Suppressor macrophage (primary cell): ENCODE measurements around the gene NEU2.

ENCODE experiments used
- DNase-seq, 4 experiments: peaks; one replicate each; pipeline ENCODE4 v3.0.0-alpha.2; 2020 to 2022
- total RNA-seq, 17 experiments: gene quantifications; one replicate each; lab custom pipeline; 2026; ENCODE audit warnings: mixed read lengths in 6 of 17, inconsistent platforms in 3 of 17; lab: John Stamatoyannopoulos, UW

Gene NEU2
- total RNA-seq: 0 to 0.55 (median 0) reads per million in 17 experiments

DNA sequence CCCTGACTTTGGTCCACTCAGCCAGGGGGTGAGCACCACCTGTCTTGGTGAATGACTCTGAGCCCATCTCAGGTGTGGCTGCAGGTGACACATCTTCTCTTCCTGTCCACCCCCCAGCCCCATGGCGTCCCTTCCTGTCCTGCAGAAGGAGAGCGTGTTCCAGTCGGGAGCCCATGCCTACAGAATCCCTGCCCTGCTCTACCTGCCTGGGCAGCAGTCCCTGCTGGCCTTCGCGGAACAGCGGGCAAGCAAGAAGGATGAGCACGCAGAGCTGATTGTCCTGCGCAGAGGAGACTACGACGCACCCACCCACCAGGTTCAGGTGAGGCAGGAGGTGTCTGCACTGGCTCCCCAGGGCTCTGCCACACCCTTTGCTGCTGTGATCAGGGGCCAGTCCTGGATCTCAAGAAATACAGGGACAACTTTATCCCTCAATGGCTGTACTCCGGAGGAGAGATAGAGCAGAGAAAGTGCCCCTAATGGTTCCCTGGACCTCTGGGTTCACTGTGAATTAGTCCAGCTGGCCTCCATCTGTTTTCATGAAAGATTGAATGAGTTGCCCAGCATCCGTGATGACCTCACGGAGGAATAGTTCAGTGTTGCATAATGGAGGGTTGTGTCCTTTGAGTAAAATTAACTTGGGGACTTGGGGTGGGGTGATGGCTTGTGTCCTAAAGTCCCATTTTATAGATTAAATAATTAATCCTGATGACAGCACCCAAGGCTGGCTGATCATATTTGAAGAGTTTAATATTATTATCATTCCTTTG lies at the start of gene NEU2:
Gene NEU2, plus strand, starts transcription at position 122 of the 770 bp plus-strand sequence. Its CDS starts 0 bp downstream, at position 122.
- no peak for DNase-seq

DNA sequence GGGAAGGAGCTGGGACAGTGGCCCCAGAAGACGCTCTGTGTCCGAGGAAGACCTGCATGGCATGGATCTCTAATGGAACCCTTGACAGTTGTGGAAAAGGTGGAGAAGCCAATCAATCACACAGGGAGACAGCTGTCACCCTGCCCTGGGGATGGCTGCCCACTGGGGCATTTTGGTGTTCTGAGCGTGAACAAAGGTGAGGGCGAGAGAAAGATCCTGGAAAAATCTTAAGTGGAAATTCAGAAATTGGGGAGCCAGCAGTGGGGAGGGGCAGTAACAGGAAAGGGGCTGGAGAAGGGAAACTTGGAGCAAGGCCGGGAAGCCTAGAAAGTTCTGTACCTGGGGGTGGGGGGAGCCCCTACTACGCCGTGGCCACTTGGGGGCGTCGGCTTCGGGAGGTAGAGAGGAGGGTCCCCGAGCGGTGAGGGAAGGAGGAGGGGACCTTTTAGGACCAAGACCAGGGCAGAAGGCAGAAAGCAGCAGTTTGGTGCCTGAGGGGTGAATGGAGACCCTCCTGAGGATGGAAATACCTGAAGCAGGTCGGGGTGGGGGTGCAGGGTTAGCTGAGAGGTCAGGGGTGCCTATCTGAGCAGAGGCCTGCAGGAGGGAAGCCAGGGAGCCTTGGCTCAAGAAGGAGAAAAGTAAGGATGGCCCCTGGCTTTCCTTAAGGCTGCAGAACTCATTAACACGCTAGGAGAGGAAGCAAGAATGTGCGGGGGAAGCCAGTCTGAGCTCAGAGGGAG lies 49.4 kb upstream of the NEU2 start:
- peak in 1 of 4 experiments; percentile 18 for DNase-seq

DNA sequence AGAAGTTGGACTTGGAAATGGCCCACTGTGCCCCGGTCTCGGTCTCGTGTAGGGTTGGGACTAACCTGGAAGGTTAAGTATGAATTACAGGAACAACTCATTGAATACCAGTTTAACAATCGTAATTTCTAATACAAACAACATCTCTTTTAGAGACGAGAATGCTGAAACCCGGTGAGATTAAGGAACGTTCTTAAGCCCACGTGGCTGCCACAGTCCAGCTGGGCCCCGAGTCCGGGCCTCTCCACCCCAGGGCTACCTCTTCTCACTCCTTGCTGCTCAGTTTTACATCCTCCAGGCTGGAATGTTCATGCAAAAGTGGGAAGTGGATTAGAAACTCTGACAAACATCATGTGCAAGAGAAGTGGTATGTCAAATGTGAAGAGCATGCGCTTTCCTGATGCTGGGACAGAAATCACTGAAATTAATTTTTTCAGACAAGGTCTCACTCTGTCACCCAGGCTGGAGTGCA lies 48.8 kb upstream of the NEU2 start:
- no peak for DNase-seq

DNA sequence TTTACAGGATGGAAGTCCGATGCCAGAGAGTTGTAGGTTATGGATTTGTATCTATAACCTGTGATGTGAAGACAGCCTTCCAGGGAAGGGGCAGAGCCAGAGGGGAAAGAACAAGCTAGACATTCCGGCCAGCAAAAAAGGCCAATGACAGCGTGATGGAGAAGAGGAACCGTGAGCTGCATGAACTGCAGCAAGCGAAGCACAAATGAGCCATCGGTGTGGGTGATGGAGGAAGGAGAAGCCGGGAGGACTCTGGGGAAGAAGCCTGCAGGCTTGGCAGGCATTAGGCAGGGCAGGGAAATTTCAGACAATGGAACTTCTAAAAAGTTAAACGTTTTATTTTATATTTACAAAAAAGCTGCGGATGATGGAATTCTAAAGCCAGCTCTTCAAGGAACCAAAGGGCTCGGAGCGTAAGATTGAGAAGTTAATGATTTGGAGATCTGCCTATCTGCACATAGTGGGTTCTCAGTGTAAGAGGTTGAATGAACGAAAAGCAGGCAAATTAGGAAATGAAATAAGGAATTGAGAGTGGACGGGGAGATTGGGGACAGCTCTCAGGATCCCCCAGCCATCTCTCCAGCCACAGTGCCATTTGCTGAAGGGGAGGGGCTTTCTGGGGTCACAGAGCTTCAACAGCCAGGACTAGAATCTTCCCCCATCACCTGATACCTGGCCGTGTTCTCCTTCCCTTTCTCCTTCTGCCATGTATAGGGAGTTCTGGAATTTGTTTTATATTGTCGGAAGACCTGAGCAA lies 47.8 kb upstream of the NEU2 start:
- DNase-seq: peak; percentile 28 to 59 (median 51)

DNA sequence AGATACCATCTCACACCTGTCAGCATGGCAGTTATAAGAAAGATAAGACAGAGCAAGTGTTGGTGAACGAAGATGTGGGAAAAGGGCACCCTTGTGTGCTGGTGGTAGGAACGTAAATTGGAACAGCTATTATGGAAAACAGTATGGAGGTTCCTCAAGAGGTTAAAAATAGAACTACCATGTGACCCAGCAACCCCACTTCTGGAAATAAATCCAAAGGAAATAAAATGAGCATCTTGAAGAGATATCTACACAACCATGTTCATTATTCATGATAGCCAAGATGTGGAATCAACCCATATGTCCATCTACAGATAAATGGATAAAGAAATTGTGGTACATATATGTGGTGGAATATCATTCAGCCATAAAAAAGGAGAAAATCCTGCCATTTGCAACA lies 46.3 kb upstream of the NEU2 start:
- DNase-seq: no peak

DNA sequence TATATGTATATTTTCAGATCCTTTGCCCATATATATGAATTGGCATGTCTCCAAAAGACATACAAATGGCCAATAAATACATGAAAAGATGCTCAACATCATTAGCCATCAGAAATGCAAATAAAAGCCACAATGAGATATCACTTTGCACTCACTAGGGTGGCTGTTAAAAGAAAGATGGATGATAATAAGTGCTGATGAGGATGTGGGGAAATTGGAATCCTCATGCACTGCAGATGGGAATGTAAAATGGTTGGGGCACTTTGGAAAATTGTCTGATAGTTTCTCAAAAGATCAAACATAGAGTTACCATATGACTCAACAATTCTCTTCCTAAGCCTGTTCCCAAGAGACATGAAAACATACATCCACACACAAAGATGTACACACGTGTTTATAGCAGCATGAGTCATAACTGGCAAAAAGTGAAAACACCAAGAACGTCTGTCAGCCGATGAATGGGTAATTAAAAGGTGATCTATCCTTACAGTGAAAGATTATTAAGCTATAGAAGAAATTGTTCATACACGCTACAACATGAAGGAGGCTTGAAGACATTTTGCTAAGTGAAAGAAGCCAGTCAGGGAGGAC lies 39.1 kb upstream of the NEU2 start:
- no peak for DNase-seq

DNA sequence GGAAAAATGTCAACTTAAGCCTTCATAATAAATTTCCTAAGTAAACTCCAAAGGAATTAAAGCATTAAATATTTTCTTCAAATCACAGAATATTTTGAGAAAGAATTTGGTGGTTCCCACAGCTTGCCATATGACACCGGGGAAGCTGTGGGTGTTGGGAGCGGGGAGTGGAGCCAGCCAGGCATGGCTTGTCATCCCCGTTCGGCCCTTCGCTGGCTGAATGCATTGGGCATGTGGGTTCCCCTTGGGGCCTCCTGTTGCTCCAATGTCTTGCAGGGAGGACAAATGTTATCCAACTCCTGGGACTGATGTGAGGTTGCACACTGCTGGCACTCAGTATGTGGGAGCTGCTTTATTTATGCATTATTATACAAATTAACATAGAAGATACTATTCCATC lies 38.0 kb upstream of the NEU2 start:
- DNase-seq: no peak

DNA sequence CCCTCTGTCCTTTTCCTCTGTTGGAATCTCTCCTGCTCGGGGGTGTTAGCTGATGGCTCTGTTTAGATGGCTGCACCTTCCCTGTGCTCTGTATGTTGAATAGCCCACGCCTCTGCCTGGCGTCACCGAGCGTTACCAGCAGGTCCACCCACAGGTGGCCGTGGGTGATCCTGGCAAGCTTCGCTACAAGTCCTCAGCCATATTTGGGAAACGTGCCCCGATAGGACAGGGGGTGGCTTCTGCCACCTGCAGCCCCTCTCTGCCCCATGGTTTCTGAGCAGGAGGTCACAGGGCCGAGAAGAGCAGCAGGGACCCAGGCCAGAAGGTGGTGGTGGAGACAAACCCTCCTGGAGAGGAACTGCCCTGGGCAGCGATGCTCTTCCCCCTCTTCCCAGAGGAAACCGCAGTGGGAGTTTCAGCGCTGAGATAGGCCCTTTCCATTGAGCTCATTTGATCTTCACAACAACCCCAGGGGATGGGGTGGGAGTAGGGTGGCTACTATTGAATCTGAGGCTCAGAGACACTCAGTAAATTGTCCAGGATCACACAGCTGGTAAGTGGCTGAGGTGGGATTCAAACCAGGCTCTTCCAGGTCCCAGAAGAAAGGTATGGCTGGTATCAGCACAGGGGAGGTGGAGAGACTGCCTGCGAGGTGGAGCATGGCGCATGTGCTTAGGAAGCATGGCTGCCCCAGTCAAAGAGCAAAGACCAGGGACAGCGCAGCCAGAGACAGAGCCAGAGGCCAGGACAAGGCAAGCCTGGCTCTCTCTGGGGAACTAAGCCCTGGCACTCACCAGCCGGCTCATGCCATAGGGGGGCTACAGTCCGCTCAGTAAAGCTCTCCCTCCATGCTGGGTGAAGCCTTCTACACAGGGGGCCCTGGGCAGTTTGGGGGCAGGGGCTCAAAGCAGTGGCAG lies 34.5 kb upstream of the NEU2 start:
- no peak for DNase-seq

DNA sequence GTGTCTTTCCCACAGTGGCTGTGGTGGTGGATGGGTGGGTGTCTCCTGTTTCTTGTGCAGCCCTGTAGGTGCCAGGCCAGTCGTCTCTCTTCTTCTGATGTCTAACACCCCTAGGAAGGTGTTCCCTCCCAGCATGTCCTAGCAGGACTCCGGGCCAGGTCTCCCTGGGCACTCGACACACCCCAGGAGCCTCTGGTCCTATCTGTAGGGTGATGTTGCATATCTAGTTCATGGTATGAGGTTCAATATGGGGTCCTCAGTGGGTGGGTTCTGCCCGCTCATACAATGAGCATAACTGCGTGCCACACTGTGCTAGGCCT lies 33.8 kb upstream of the NEU2 start:
- DNase-seq: no peak

DNA sequence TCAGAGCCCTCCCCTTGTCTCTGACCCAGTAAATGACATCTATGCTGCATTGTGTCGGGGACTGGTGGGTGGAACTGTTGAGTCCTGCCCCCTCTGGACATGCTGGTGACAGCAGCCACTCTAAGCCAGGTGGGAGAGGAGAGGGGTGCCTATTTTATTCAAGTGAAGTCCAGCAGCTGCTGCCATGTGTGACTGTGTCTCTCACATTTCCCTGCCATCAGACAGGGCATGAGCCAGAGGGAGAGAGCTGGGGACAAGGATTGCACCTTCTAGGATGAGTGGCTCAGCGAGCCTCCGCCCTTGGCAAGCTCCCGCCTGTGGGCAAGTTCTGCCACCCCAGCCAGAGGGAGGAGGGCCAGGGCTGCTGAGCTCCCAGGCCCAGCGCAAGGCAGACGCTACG lies 33.1 kb upstream of the NEU2 start:
- DNase-seq: no peak

DNA sequence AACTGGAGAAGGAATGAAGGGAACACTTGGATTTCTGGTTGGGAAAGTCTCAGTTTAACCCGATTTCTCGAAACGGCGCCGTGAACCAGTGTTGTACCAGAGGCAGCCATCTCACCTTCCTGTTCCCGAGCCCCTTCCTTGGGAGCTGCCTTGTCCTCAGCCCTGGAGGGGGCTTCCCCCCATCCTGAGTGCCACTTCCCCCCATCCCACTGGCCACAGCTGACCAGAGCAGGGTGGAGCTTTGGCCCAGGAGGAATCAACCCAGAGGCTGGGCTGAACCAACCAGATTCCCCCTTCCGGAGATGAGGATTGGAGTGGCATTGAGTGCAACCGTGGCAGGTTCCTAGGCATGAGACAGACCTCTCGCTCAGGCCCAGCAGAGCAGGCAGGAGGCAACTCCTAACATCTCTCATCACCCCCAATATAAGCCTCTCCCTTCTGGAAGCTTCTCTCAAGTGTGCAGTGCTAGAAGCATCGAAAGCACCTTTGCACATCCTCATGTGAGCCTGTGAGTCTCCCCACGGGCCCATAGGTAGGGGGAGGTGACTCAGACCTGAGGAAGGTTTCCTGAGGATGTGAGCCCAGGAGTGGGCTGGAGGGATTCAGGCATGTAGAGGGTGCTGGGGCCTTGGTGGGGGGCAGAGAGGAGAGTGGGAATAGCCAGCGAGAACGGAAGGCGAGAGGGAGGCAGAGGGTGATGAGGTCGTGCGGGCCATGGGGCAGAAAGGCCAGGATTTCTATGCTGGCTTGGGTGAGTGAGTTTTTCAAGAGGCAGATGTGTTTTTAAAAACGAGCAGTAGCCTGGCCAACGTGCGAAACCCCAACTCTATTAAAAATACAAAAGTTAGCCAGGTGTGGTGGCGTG lies 31.4 kb upstream of the NEU2 start:
- DNase-seq: no peak

DNA sequence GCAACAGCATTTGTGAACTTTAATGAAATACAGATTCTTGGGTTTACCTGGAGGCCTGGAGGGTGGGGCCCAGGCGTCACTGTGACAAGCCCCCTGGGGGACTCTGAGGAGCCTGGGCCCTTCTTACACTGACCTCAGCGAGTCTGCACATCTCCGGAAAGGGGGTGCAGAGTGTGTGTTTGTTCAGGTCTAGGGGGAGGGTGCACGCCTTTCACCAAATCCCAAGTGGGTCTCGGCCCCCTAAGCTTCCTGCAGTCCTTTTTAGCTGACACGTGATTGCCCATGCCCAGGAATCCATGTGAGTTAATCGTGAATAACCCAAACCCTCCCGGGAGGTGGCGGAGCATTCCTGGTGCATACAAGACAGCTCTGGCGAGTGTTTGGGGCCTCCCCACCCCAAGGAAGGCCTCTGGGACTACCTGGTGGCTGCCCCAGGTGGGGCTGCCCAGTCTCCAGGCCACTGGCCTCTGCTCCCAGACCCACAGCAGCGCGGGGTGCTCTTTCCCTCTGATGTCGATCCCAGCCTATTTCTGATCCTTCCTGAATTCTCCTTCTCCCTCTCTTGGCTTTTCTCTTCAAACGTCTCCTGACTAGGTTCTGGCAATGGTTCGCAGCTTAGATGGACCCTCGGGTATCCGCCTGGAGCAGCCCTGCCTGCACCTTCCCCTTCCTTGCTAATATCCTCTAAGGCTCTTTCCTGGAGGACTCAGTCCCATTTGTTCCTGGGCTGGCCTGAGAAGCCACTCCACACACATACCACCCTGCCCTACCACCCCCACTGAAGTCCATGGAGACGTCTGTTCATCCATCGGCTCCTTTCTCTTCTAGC lies 29.4 kb upstream of the NEU2 start:
- DNase-seq: no peak

DNA sequence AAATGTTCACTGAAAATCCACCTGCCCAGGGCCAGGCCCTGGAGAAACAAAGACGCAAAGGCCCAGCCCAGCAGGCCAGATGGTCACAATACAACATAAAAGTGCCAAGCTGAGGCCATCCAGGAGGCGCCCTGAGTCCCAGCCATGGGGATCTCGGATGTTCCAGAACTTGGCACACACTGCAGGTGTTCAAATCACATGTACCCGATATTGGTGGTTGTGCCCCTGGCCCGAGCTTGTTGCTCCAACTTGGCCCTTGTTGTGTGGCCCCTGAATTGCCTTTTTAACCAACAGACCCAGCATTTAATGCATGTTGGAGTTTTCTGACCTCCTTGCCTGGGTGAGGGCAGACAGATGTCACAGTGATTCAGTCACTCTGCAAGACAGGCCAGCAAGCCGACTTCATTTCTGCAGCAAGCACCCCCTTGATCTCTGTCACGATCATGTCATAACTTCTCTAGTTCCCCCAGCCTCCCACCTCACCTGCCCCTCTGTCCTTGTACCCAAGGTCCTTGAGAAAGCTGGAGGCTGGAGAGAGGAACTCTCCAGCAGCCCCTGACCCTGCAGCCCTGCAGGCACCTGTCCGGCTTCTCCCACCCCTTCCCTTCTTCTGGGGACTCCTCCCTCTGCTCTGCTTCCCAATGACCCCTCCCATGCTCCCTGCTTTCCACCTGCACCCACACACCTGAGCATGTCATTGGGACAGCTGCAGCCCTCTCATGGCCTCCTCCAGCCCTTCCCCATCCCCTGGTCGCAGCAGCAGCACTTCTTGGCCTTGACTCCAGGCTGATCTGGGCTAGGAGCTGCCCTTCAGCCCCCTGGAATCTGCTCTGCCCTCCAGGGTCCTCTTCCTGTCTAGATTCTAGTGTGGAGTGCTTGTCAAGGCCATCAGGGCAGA lies 28.6 kb upstream of the NEU2 start:
- DNase-seq: no peak

DNA sequence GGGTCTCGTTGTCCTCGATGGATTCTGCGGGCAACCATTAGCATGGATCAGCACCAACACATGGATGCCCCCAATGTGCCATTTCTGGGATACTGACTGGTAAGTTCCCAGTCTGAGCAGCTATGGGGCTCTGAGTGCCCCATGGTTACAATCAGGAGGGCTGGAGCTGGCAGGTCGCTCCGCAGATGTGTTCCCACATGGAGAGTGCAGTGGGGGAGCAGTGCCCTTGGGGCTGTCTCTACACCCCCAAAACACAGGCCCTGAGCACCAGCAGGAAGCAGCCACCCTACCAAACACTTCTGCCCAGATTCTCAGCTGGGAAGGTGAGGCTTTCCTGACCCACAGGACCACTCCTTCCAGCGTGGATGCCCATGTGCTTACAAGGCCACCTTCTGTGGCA lies 27.4 kb upstream of the NEU2 start:
- DNase-seq: no peak

DNA sequence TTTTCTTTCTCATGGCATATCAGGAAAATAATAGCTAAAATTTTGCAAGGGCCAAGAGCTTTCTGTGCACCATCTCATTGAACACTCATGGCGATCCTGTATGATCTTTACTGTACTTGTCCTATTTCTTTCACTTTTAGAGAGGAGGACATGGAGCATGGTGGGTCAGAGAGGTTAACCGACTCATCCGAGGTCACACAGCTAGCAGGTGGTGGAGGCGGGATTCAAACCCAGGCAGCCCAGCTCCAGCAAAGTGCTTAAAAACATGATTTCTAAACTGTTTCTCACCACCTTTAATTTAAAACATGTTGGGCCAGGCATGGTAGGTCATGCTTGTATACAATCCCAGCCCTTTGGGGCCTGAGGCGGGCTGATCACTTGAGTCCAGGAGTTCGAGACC lies 25.8 kb upstream of the NEU2 start:
- no peak for DNase-seq

DNA sequence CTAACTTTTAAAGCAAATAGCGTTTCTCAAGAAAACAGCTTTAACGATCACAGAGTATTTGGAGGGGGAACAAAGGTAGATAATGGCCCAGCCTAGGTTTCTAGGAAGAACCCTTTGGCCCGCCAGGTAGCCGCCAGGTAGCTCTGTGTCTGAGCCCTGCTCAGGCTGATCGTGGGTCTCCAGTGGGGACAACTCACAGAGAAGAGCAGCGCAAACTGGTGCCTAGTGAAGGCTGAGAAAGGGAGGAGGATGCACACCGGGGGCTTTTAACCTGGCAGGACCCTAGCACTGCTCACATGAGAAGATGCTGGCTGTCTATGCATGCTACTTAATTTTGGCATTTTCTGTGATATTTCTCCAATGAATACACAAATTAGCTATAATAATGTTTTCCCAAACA lies 25.2 kb upstream of the NEU2 start:
- DNase-seq: no peak

DNA sequence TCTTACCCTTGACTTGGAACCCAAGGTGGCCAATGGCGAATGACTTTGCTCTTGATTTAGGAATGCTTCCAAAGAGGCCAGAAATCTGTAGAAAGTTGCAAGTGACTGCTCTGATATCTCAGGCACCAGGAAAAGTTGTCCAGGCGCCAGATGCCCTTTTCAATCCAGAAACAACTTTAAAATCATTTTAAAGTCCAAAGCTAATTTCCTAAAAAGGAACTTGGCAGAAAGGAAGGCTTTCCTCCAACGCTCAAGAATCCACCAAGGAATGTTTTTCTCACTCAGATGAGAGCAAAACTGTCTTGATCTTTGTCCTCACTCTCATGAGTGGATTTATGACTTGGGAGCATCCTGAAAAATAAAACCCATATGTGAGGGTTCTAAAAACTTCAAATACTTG lies 24.7 kb upstream of the NEU2 start:
- DNase-seq: no peak

DNA sequence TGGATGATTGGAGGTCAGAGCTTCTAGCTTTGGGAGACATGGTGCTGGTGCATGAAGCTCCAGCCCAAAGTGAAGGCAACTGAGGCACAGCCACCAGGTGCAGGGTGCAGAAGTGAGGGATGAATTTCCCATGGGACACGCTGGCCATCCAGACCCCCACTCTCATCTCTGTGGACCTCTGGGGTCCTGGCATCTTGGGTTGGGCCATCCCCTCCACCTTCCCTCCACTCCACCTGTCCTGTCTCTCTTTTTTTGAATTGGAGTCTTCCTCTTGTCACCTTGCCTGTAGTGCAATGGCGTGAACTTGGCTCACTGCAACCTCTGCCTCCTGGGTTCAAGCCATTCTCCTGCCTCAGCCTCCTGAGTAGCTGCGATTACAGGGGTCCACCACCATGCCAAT lies 22.8 kb upstream of the NEU2 start:
- no peak for DNase-seq
